Activated T-cell treated with anti-CD3 and anti-CD28 coated beads, Interleukin-2, amount 50 U/mL, for 72 hours (primary cell): ENCODE measurements around the gene GRM4. TPM values are rescaled to one million over a fixed set of nuclear protein-coding genes. Genes with fewer than 3 reads are reported as not detected.

Experiments
- ATAC-seq, 2 donors: fragments of 150-1000 bp; cut with Tn5 transposase; replicated peaks in 1 of 2; 2 replicates each; pipeline ENCODE4 v1.10.0; 2021; ENCODE audit warnings: moderate library complexity in 2 of 2, mild to moderate bottlenecking in 1 of 2
- DNase-seq, 2 donors: peaks; one replicate each; pipeline ENCODE4 v3.0.0; 2021 to 2022; ENCODE audit warnings: mixed read lengths in 1 of 2
- H3K27ac Mint-ChIP-seq: one replicate; pipeline ENCODE4 v1.8.0; 2022; ENCODE audit warnings: mild to moderate bottlenecking, moderate library complexity, mixed read lengths
- H3K27me3 Mint-ChIP-seq: one replicate; pipeline ENCODE4 v1.8.0; 2022; ENCODE audit warnings: low read depth, mixed read lengths
- H3K36me3 Mint-ChIP-seq, 2 donors: one replicate each; pipeline ENCODE4 v1.8.0; 2022; ENCODE audit warnings: mixed read lengths in 2 of 2, mild to moderate bottlenecking in 1 of 2; ENCODE audit not compliant: insufficient read depth in 2 of 2
- H3K4me1 Mint-ChIP-seq: one replicate; pipeline ENCODE4 v1.8.0; 2022; ENCODE audit warnings: low read depth, mixed read lengths
- H3K4me3 Mint-ChIP-seq, 2 donors: one replicate each; pipeline ENCODE4 v1.8.0; 2022; ENCODE audit warnings: mild to moderate bottlenecking in 2 of 2, mixed read lengths in 2 of 2, moderate library complexity in 2 of 2
- H3K9me3 Mint-ChIP-seq, 2 donors: one replicate each; pipeline ENCODE4 v1.8.0; 2022; ENCODE audit warnings: mixed read lengths in 2 of 2
- total RNA-seq, 2 donors: library from RNA; stranded (reverse); gene quantifications; one replicate each; pipeline ENCODE4 v1.2.3, GENCODE V29; 2022

GRM4 gene
- total RNA-seq, 2 donors from 2014 or later, result 0.07 TPM; not detected in 1

DNA sequence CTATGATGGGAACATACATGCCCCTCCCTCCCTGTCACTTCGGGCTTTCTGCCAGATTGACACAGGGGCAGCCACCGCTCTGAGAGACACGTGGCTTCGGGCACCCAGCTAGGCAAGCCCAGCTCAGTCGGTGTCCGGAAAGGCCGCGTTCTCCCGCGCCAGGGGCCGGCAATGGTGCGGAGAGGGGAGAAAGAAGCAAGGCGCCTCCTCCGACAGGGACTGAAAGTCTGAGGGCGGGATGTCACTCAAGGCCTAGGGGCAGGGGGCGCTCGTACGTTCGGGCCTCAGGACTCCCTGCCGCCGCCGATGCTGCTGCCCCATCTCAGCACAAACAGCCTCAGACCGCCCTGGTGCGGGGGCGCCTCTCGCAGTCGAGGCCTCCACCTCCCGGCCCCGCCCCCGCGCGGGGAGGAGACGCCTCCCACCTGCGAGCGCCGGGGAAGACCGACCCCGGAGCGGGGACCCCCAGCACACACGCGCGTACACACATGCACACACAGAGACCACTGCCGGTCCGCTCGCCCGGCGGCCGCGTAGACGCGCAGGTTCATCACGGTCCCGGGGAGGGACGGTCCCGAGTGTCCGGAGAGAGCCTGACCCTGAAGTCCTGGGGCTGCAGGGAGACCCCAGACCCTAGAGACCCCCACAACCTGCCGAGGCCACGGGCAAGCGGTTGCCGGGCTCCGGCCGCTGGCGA lies 1.9 kb downstream of the GRM4 start:
- peak; percentile 74 to 77 for ATAC-seq
- Mint-ChIP-seq H3K36me3 (no peaks in the 10 kb centered on the region), H3K27me3 (peaks cover 77% of the 10 kb centered on the region), H3K9me3 (no peaks in the 10 kb centered on the region), H3K4me1 (peaks cover 21% of the 10 kb centered on the region), H3K27ac (no peak overlapping the region), H3K4me3 (peak overlapping the region; percentile 71 to 74)
- DNase-seq, result peak; percentile 63 to 74

DNA sequence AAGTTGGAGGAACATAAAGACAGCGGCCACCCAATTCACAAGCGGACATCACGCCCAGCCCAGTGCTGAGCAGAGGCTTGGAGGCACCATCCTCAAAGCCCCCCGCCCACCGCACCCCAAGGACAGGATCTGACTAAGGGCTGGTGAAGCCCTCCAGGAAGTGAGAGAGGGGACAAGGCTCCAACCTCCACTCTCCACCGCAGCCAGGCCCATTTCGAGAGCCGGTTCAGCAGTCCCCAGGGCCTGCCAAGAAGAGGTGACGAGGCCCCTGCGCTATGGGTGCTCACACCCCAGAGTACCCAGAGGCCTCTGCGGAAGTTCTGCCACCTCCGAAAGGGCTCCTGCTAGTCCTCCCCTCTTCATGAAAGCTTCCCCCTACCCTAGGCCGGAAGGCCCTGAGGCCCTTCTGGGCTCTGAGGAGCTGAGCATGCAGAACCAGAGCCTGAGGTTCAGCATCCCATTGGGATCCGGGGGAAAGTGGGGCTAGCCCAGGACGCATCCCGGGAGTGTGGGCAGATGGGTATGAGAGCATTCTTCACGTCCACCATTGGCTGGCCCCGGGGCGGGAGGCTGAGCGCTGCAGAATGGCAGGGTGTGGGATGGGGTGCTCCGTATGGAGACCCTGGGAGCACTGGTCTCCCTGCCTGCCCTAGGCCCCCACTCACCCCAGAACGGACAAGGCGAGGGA lies 2.5 kb downstream of the GRM4 start:
- ATAC-seq, result peak; percentile 2 to 5
- Mint-ChIP-seq H3K4me3 (peak overlapping the region; percentile 71 to 74), H3K27me3 (peaks cover 81% of the 10 kb centered on the region), H3K9me3 (no peaks in the 10 kb centered on the region), H3K36me3 (no peaks in the 10 kb centered on the region), H3K4me1 (peaks cover 21% of the 10 kb centered on the region), H3K27ac (no peak overlapping the region)
- DNase-seq, result no peak

GRCh38 chr6:34142061-34142998 lies 3.6 kb downstream of the GRM4 start:
- H3K4me3 Mint-ChIP-seq, result no peak overlapping the region
- no peak for DNase-seq
- H3K27me3 Mint-ChIP-seq, result peaks cover 85% of the 10 kb centered on the region
- peaks cover 21% of the 10 kb centered on the region for H3K4me1 Mint-ChIP-seq
- H3K9me3 Mint-ChIP-seq, result no peaks in the 10 kb centered on the region
- ATAC-seq, result no peak
- H3K27ac Mint-ChIP-seq, result no peak overlapping the region
- no peaks in the 10 kb centered on the region for H3K36me3 Mint-ChIP-seq

DNA sequence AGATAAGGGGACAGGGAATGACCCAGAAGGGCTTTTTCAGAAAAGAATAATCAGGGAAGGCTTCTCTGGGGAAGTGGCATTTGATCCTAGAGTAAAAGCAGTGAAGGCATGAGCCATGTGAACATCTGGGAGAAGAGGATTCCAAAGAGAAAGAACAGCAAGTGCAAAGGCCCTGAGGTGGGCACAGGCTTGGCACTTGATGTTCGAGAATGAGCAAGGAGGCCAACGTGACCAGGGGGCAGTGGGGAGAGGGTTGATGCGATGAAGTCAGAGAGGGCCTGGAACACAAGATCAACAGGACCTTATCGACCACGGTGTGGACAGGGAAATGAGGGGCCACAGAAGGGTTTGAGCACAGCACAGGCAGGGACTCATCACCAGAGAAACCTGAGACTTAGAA lies 5.8 kb downstream of the GRM4 start:
- no peak overlapping the region for H3K4me3 Mint-ChIP-seq
- no peaks in the 10 kb centered on the region for H3K36me3 Mint-ChIP-seq
- H3K4me1 Mint-ChIP-seq, result peaks cover 14% of the 10 kb centered on the region
- H3K9me3 Mint-ChIP-seq, result no peaks in the 10 kb centered on the region
- H3K27ac Mint-ChIP-seq, result no peak overlapping the region
- DNase-seq (no peak), ATAC-seq (no peak)
- peaks cover 73% of the 10 kb centered on the region for H3K27me3 Mint-ChIP-seq

GRCh38 chr6:34138914-34139510 lies 6.9 kb downstream of the GRM4 start:
- Mint-ChIP-seq H3K27ac (no peak overlapping the region), H3K27me3 (peaks cover 79% of the 10 kb centered on the region), H3K9me3 (no peaks in the 10 kb centered on the region), H3K36me3 (no peaks in the 10 kb centered on the region), H3K4me3 (no peak overlapping the region), H3K4me1 (peaks cover 14% of the 10 kb centered on the region)
- DNase-seq, result no peak
- no peak for ATAC-seq

DNA sequence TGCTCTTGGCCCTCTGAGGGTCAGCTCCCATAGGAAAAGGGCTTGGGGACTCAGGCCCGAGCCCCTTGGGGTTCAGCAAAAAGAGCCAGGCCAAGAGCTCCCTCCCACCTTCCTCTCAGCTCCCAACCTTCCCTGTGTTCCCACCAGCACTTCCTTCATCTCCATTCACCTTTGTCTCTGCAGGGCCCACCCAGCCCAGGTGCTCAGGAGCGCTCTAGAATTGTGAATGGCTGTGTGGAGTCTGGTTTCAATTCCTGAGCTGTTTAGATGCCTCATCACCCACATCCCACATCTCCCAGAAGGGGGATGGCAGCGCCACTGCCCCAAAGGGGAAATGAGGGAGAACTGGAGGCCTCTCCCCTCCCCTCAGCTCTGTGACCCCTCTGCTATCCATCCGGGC lies 7.7 kb downstream of the GRM4 start:
- Mint-ChIP-seq H3K4me1 (peaks cover 7% of the 10 kb centered on the region), H3K27me3 (peaks cover 72% of the 10 kb centered on the region), H3K36me3 (no peaks in the 10 kb centered on the region), H3K9me3 (no peaks in the 10 kb centered on the region), H3K4me3 (no peak overlapping the region), H3K27ac (no peak overlapping the region)
- DNase-seq (no peak), ATAC-seq (no peak)

DNA sequence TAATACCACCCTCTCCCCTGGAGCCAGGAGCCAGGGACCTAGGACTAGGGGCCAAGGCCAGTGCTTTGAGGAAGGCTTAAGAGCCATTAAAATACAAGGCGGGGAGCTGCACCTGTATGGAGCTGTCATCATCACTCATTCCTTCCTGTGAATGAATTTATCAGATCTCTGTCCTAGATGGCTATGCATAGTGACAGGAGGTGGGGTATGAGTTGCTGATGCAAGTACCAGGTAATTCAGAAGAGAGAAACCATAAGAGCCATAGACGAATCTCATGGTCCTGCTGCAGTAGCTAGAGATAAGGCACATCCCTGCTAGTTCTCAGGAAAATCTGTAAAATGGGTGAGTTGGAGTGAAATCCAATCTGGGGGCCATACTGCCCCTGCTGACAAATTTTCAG lies 10.3 kb downstream of the GRM4 start:
- ATAC-seq (no peak), DNase-seq (no peak)
- H3K27ac Mint-ChIP-seq, result no peak overlapping the region
- no peaks in the 10 kb centered on the region for H3K4me1 Mint-ChIP-seq
- H3K4me3 Mint-ChIP-seq, result no peak overlapping the region
- no peaks in the 10 kb centered on the region for H3K36me3 Mint-ChIP-seq
- no peaks in the 10 kb centered on the region for H3K9me3 Mint-ChIP-seq
- H3K27me3 Mint-ChIP-seq, result peaks cover 69% of the 10 kb centered on the region

GRCh38 chr6:34132486-34133185 lies 13.3 kb downstream of the GRM4 start:
- DNase-seq, result peak; percentile 30
- Mint-ChIP-seq H3K27ac (no peak overlapping the region), H3K4me3 (no peak overlapping the region), H3K4me1 (no peaks in the 10 kb centered on the region), H3K9me3 (no peaks in the 10 kb centered on the region), H3K27me3 (peaks cover 47% of the 10 kb centered on the region), H3K36me3 (no peaks in the 10 kb centered on the region)
- ATAC-seq, result no peak

- no peaks in the 10 kb centered on the region for H3K4me1 Mint-ChIP-seq
- H3K4me3 Mint-ChIP-seq, result no peak overlapping the region
- H3K9me3 Mint-ChIP-seq, result no peaks in the 10 kb centered on the region
- H3K36me3 Mint-ChIP-seq, result no peaks in the 10 kb centered on the region
- no peak for ATAC-seq
- no peak overlapping the region for H3K27ac Mint-ChIP-seq
- DNase-seq, result no peak
- peaks cover 43% of the 10 kb centered on the region for H3K27me3 Mint-ChIP-seq
Observed at GRCh38 chr6:34131326-34132290, 14.3 kb downstream of the GRM4 start.

- H3K27ac Mint-ChIP-seq, result no peak overlapping the region
- no peaks in the 10 kb centered on the region for H3K36me3 Mint-ChIP-seq
- H3K27me3 Mint-ChIP-seq, result peaks cover 43% of the 10 kb centered on the region
- DNase-seq (no peak), ATAC-seq (no peak)
- H3K4me1 Mint-ChIP-seq, result no peaks in the 10 kb centered on the region
- no peaks in the 10 kb centered on the region for H3K9me3 Mint-ChIP-seq
- no peak overlapping the region for H3K4me3 Mint-ChIP-seq
Observed at GRCh38 chr6:34130862-34131261, 15.0 kb downstream of the GRM4 start.

- H3K9me3 Mint-ChIP-seq, result no peaks in the 10 kb centered on the region
- ATAC-seq (no peak), DNase-seq (no peak)
- H3K36me3 Mint-ChIP-seq, result no peaks in the 10 kb centered on the region
- H3K27ac Mint-ChIP-seq, result no peak overlapping the region
- no peak overlapping the region for H3K4me3 Mint-ChIP-seq
- no peaks in the 10 kb centered on the region for H3K4me1 Mint-ChIP-seq
- peaks cover 32% of the 10 kb centered on the region for H3K27me3 Mint-ChIP-seq
Observed at GRCh38 chr6:34129753-34130152, 16.1 kb downstream of the GRM4 start.
